ENCODE measurements around the gene FCGR1A.
"Not testable (repeated sequence)": the region's sequence is repeated elsewhere in the genome, so short reads cannot be mapped to it uniquely, and the experiment has no call there.

The FCGR1A gene

GRCh38 chr1:149782600-149782999 is at the start of gene FCGR1A:
TSS of gene FCGR1A (plus strand) at chr1:149782694. CDS start at chr1:149782744, 50 bp downstream.
- H3K9ac ChIP-seq (ENCODE audit: low read length in 2 of 2); H3K9me3 ChIP-seq (ENCODE audit: control insufficient read depth in 2 of 2, low read length in 2 of 2); H3K27me3 ChIP-seq (ENCODE audit: control insufficient read depth in 1 of 2, insufficient read depth in 2 of 2, low read length in 2 of 2): not testable (repeated sequence)

GRCh38 chr1:149732781-149733180 is 49.7 kb upstream of the FCGR1A start:
- not testable (repeated sequence) for H3K4me3 ChIP-seq (ENCODE audit: low read length in 2 of 2); H3K9me3 ChIP-seq (ENCODE audit: control insufficient read depth in 2 of 2, low read length in 2 of 2); H3K9ac ChIP-seq (ENCODE audit: low read length in 2 of 2); H3K27ac ChIP-seq (ENCODE audit: low read length); H3K27me3 ChIP-seq (ENCODE audit: control insufficient read depth in 1 of 2, insufficient read depth in 2 of 2, low read length in 2 of 2); H3K4me1 ChIP-seq (ENCODE audit: control insufficient read depth, insufficient read depth, low read length); H3K36me3 ChIP-seq (ENCODE audit: control insufficient read depth in 2 of 2, insufficient read depth in 2 of 2, low read length in 2 of 2)

More at GRCh38 chr1:149782600-149782999, at the start of gene FCGR1A:
- H3K36me3 ChIP-seq (ENCODE audit: control insufficient read depth in 2 of 2, insufficient read depth in 2 of 2, low read length in 2 of 2); H3K4me3 ChIP-seq (ENCODE audit: low read length in 2 of 2); H3K4me1 ChIP-seq (ENCODE audit: control insufficient read depth, insufficient read depth, low read length); H3K27ac ChIP-seq (ENCODE audit: low read length): not testable (repeated sequence)

GRCh38 chr1:149734692-149735091 is 47.8 kb upstream of the FCGR1A start:
- not testable (repeated sequence) for H3K9me3 ChIP-seq (ENCODE audit: control insufficient read depth in 2 of 2, low read length in 2 of 2); H3K27me3 ChIP-seq (ENCODE audit: control insufficient read depth in 1 of 2, insufficient read depth in 2 of 2, low read length in 2 of 2); H3K4me1 ChIP-seq (ENCODE audit: control insufficient read depth, insufficient read depth, low read length); H3K4me3 ChIP-seq (ENCODE audit: low read length in 2 of 2); H3K9ac ChIP-seq (ENCODE audit: low read length in 2 of 2); H3K36me3 ChIP-seq (ENCODE audit: control insufficient read depth in 2 of 2, insufficient read depth in 2 of 2, low read length in 2 of 2); H3K27ac ChIP-seq (ENCODE audit: low read length)

- H3K4me3 ChIP-seq (ENCODE audit: low read length in 2 of 2); H3K4me1 ChIP-seq (ENCODE audit: control insufficient read depth, insufficient read depth, low read length): not testable (repeated sequence)
Observed at GRCh38 chr1:149740148-149740581, 42.3 kb upstream of the FCGR1A start.

GRCh38 chr1:149740590-149741230 is 41.8 kb upstream of the FCGR1A start:
- H3K9ac ChIP-seq (ENCODE audit: low read length in 2 of 2); H3K27ac ChIP-seq (ENCODE audit: low read length); H3K4me3 ChIP-seq (ENCODE audit: low read length in 2 of 2); H3K27me3 ChIP-seq (ENCODE audit: control insufficient read depth in 1 of 2, insufficient read depth in 2 of 2, low read length in 2 of 2); H3K36me3 ChIP-seq (ENCODE audit: control insufficient read depth in 2 of 2, insufficient read depth in 2 of 2, low read length in 2 of 2); H3K9me3 ChIP-seq (ENCODE audit: control insufficient read depth in 2 of 2, low read length in 2 of 2); H3K4me1 ChIP-seq (ENCODE audit: control insufficient read depth, insufficient read depth, low read length): not testable (repeated sequence)

More at GRCh38 chr1:149740148-149740581, 42.3 kb upstream of the FCGR1A start:
- H3K27me3 ChIP-seq (ENCODE audit: control insufficient read depth in 1 of 2, insufficient read depth in 2 of 2, low read length in 2 of 2); H3K9me3 ChIP-seq (ENCODE audit: control insufficient read depth in 2 of 2, low read length in 2 of 2); H3K9ac ChIP-seq (ENCODE audit: low read length in 2 of 2); H3K27ac ChIP-seq (ENCODE audit: low read length); H3K36me3 ChIP-seq (ENCODE audit: control insufficient read depth in 2 of 2, insufficient read depth in 2 of 2, low read length in 2 of 2): not testable (repeated sequence)

- not testable (repeated sequence) for H3K27ac ChIP-seq (ENCODE audit: low read length); H3K27me3 ChIP-seq (ENCODE audit: control insufficient read depth in 1 of 2, insufficient read depth in 2 of 2, low read length in 2 of 2); H3K9ac ChIP-seq (ENCODE audit: low read length in 2 of 2); H3K4me3 ChIP-seq (ENCODE audit: low read length in 2 of 2); H3K36me3 ChIP-seq (ENCODE audit: control insufficient read depth in 2 of 2, insufficient read depth in 2 of 2, low read length in 2 of 2); H3K9me3 ChIP-seq (ENCODE audit: control insufficient read depth in 2 of 2, low read length in 2 of 2); H3K4me1 ChIP-seq (ENCODE audit: control insufficient read depth, insufficient read depth, low read length)
Observed at GRCh38 chr1:149741914-149742313, 40.6 kb upstream of the FCGR1A start.

- H3K9me3 ChIP-seq (ENCODE audit: control insufficient read depth in 2 of 2, low read length in 2 of 2); H3K4me1 ChIP-seq (ENCODE audit: control insufficient read depth, insufficient read depth, low read length); H3K27ac ChIP-seq (ENCODE audit: low read length); H3K4me3 ChIP-seq (ENCODE audit: low read length in 2 of 2); H3K9ac ChIP-seq (ENCODE audit: low read length in 2 of 2); H3K36me3 ChIP-seq (ENCODE audit: control insufficient read depth in 2 of 2, insufficient read depth in 2 of 2, low read length in 2 of 2); H3K27me3 ChIP-seq (ENCODE audit: control insufficient read depth in 1 of 2, insufficient read depth in 2 of 2, low read length in 2 of 2): not testable (repeated sequence)
Observed at GRCh38 chr1:149746463-149747356, 35.8 kb upstream of the FCGR1A start.

GRCh38 chr1:149747359-149748143 is 34.9 kb upstream of the FCGR1A start:
- H3K9ac ChIP-seq (ENCODE audit: low read length in 2 of 2); H3K9me3 ChIP-seq (ENCODE audit: control insufficient read depth in 2 of 2, low read length in 2 of 2); H3K4me3 ChIP-seq (ENCODE audit: low read length in 2 of 2); H3K27me3 ChIP-seq (ENCODE audit: control insufficient read depth in 1 of 2, insufficient read depth in 2 of 2, low read length in 2 of 2); H3K36me3 ChIP-seq (ENCODE audit: control insufficient read depth in 2 of 2, insufficient read depth in 2 of 2, low read length in 2 of 2); H3K27ac ChIP-seq (ENCODE audit: low read length); H3K4me1 ChIP-seq (ENCODE audit: control insufficient read depth, insufficient read depth, low read length): not testable (repeated sequence)

- H3K4me3 ChIP-seq (ENCODE audit: low read length in 2 of 2); H3K9ac ChIP-seq (ENCODE audit: low read length in 2 of 2); H3K9me3 ChIP-seq (ENCODE audit: control insufficient read depth in 2 of 2, low read length in 2 of 2); H3K27me3 ChIP-seq (ENCODE audit: control insufficient read depth in 1 of 2, insufficient read depth in 2 of 2, low read length in 2 of 2); H3K4me1 ChIP-seq (ENCODE audit: control insufficient read depth, insufficient read depth, low read length); H3K27ac ChIP-seq (ENCODE audit: low read length); H3K36me3 ChIP-seq (ENCODE audit: control insufficient read depth in 2 of 2, insufficient read depth in 2 of 2, low read length in 2 of 2): not testable (repeated sequence)
Observed at GRCh38 chr1:149748144-149748500, 34.4 kb upstream of the FCGR1A start.

GRCh38 chr1:149750562-149750961 is 31.9 kb upstream of the FCGR1A start:
- H3K9me3 ChIP-seq (ENCODE audit: control insufficient read depth in 2 of 2, low read length in 2 of 2); H3K36me3 ChIP-seq (ENCODE audit: control insufficient read depth in 2 of 2, insufficient read depth in 2 of 2, low read length in 2 of 2); H3K9ac ChIP-seq (ENCODE audit: low read length in 2 of 2); H3K27me3 ChIP-seq (ENCODE audit: control insufficient read depth in 1 of 2, insufficient read depth in 2 of 2, low read length in 2 of 2); H3K4me3 ChIP-seq (ENCODE audit: low read length in 2 of 2); H3K27ac ChIP-seq (ENCODE audit: low read length); H3K4me1 ChIP-seq (ENCODE audit: control insufficient read depth, insufficient read depth, low read length): not testable (repeated sequence)

Measured in stomach smooth muscle (tissue), 2 donors.